Measurements from ENCODE around the gene TIRAP. TPM values are rescaled to one million over a fixed set of nuclear protein-coding genes. Genes with fewer than 3 reads are reported as not detected.

TIRAP gene
- total RNA-seq, 1 experiment from 2014 or later: 5.6 TPM

DNA sequence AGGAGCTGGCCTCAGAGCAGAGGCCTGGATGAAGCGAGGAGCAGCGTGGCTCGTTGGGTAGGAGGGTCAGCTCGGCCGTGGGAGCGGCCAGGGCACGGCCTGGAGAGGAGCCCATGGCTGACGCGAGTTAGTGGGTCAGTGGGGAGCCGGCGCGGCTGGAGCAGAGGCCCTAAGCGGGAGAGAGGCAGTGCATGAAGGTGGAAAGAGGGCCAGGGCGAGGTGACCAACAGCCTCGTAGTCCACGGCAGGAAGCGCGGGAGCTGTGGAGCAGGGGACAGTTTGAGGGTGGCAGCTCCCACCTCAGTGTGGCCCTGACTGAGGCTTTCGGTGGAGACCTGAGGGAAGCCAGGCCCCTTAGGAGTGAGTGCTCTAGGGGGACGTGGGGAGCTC is 45.1 kb downstream of the TIRAP start (continued):
- TF ChIP-seq, protein P1, sequence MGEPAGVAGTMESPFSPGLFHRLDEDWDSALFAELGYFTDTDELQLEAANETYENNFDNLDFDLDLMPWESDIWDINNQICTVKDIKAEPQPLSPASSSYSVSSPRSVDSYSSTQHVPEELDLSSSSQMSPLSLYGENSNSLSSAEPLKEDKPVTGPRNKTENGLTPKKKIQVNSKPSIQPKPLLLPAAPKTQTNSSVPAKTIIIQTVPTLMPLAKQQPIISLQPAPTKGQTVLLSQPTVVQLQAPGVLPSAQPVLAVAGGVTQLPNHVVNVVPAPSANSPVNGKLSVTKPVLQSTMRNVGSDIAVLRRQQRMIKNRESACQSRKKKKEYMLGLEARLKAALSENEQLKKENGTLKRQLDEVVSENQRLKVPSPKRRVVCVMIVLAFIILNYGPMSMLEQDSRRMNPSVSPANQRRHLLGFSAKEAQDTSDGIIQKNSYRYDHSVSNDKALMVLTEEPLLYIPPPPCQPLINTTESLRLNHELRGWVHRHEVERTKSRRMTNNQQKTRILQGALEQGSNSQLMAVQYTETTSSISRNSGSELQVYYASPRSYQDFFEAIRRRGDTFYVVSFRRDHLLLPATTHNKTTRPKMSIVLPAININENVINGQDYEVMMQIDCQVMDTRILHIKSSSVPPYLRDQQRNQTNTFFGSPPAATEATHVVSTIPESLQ (CRISPR knock-in tag; IDR thresholded peaks at IDR 0.05): no peak
- no peak for TF ChIP-seq TP53 (CRISPR knock-in tag; IDR thresholded peaks at IDR 0.05)

DNA sequence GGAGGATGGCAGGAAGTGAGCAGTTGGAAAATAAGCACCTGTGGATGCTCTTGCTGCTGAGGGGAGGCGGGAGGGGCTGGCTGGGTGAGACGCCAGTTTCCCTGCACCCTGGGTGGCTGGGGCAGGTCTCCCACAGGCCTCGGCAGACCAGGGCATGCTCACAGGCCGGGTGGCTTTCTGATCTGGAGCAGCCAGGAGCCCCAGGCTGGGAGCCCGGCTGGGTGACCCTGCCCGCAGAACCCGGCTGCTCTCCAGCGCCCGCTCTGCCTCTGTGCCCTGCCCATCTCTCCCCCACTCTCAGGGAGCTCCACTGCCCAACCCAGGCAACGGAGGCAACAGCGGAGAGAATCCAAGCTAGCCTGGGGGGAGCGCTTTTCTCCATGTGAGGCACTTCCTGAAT is 45.6 kb downstream of the TIRAP start:
- Mint-ChIP-seq H3K36me3 (peaks cover 10% of the 10 kb centered on the region; the same call in 1 of the 2 replicates), H3K27ac (peak overlapping the region; percentile 24), H3K4me3 (no peak overlapping the region), H3K27me3 (ENCODE audit: low read depth) (no peaks in the 10 kb centered on the region), H3K4me1 (peaks cover 15% of the 10 kb centered on the region), H3K9me3 (no peaks in the 10 kb centered on the region)
- CTCF ChIA-PET: interaction anchor here (0.9 to 1.4 kb wide), 6 partner anchors 9 to 152 kb away, joined by 3 read pairs; no protein-coding TSS in a partner anchor
- peak; percentile 46; the same call in 1 of the 2 replicates for ATAC-seq
- TF ChIP-seq, protein P2, sequence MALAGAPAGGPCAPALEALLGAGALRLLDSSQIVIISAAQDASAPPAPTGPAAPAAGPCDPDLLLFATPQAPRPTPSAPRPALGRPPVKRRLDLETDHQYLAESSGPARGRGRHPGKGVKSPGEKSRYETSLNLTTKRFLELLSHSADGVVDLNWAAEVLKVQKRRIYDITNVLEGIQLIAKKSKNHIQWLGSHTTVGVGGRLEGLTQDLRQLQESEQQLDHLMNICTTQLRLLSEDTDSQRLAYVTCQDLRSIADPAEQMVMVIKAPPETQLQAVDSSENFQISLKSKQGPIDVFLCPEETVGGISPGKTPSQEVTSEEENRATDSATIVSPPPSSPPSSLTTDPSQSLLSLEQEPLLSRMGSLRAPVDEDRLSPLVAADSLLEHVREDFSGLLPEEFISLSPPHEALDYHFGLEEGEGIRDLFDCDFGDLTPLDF (CRISPR knock-in tag; IDR thresholded peaks at IDR 0.05): no peak
- TF ChIP-seq ZNF121 (CRISPR knock-in tag; IDR thresholded peaks at IDR 0.05) (no peak), OVOL2 (CRISPR knock-in tag; IDR thresholded peaks at IDR 0.05; ENCODE audit: borderline replicate concordance) (no peak), TCF7 (CRISPR knock-in tag; IDR thresholded peaks at IDR 0.05; ENCODE audit: low read depth) (no peak), ATF1 (CRISPR knock-in tag; IDR thresholded peaks at IDR 0.05) (no peak), ELF4 (CRISPR knock-in tag; IDR thresholded peaks at IDR 0.05; ENCODE audit: low read depth) (no peak), EMX1 (CRISPR knock-in tag; IDR thresholded peaks at IDR 0.05) (no peak), NR3C1 (CRISPR knock-in tag; conservative IDR thresholded peaks at IDR 0.05; ENCODE audit: low read depth) (no peak), ZNF317 (CRISPR knock-in tag; IDR thresholded peaks at IDR 0.05; ENCODE audit: borderline replicate concordance, low read depth) (no peak), ZBTB21 (CRISPR knock-in tag; IDR thresholded peaks at IDR 0.05; ENCODE audit: borderline replicate concordance) (no peak)
- TF ChIP-seq, protein P3, sequence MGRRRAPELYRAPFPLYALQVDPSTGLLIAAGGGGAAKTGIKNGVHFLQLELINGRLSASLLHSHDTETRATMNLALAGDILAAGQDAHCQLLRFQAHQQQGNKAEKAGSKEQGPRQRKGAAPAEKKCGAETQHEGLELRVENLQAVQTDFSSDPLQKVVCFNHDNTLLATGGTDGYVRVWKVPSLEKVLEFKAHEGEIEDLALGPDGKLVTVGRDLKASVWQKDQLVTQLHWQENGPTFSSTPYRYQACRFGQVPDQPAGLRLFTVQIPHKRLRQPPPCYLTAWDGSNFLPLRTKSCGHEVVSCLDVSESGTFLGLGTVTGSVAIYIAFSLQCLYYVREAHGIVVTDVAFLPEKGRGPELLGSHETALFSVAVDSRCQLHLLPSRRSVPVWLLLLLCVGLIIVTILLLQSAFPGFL (CRISPR knock-in tag; IDR thresholded peaks at IDR 0.05; ENCODE audit: borderline replicate concordance): no peak
- TF ChIP-seq, protein P4, sequence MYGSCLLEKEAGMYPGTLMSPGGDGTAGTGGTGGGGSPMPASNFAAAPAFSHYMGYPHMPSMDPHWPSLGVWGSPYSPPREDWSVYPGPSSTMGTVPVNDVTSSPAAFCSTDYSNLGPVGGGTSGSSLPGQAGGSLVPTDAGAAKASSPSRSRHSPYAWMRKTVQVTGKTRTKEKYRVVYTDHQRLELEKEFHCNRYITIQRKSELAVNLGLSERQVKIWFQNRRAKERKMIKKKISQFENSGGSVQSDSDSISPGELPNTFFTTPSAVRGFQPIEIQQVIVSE (CRISPR knock-in tag; IDR thresholded peaks at IDR 0.05; ENCODE audit: borderline replicate concordance): no peak
- no peak for DNase-seq (ENCODE audit: low spot score)
- POLR2A ChIA-PET: no interaction called here

DNA sequence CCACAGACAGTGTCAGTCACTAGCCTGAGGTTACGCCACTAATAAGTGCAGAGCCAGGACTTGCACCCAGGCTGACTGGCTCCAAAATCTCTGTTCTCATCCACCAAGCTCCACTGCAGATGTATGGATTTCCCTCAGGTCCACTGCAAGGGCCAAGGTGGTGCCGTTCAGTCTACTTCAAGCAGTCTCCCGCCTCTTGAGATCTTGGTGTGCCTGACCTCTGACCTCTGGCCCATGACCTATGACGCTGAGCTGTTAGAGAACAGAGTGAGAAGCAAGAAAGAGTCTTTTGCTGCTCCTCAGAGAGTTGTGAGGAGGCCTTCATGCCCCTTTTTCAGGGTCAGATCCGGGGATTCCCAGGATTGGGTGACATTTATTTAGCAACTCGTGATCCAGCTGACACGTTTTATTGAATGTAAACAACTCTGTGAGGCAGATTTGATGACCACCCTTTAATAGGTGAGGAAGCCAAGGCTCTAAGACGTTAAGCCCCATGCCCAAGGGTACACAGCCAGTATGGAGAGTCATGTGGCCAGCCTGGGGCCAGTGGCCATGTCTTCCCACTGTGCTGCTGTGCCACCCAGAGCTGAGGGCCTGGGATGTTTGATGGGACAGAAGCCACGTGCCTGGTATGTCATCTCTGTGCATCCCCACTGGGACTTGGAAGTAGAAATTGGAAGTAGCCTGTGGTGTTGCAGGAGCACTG is 46.2 kb downstream of the TIRAP start:
- ChIA-PET CTCF (interaction anchor here (1.0 to 1.4 kb wide), 2 partner anchors 22 to 152 kb away, joined by 3 read pairs; no protein-coding TSS in a partner anchor), POLR2A (no interaction called here)
- ATAC-seq: no peak
- H3K36me3 Mint-ChIP-seq: peaks cover 15% of the 10 kb centered on the region
- H3K27me3 Mint-ChIP-seq (ENCODE audit: low read depth): no peaks in the 10 kb centered on the region
- H3K4me3 Mint-ChIP-seq: no peak overlapping the region
- DNase-seq (ENCODE audit: low spot score): no peak
- TF ChIP-seq, protein P5, sequence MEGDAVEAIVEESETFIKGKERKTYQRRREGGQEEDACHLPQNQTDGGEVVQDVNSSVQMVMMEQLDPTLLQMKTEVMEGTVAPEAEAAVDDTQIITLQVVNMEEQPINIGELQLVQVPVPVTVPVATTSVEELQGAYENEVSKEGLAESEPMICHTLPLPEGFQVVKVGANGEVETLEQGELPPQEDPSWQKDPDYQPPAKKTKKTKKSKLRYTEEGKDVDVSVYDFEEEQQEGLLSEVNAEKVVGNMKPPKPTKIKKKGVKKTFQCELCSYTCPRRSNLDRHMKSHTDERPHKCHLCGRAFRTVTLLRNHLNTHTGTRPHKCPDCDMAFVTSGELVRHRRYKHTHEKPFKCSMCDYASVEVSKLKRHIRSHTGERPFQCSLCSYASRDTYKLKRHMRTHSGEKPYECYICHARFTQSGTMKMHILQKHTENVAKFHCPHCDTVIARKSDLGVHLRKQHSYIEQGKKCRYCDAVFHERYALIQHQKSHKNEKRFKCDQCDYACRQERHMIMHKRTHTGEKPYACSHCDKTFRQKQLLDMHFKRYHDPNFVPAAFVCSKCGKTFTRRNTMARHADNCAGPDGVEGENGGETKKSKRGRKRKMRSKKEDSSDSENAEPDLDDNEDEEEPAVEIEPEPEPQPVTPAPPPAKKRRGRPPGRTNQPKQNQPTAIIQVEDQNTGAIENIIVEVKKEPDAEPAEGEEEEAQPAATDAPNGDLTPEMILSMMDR (IDR thresholded peaks at IDR 0.05): no peak
- TF ChIP-seq TEAD1 (CRISPR knock-in tag; IDR thresholded peaks at IDR 0.05): no peak
- no peak for TF ChIP-seq ZNF416 (CRISPR knock-in tag; IDR thresholded peaks at IDR 0.05)
- H3K4me1 Mint-ChIP-seq: peaks cover 15% of the 10 kb centered on the region
- H3K27ac Mint-ChIP-seq: peak overlapping the region; percentile 84
- H3K9me3 Mint-ChIP-seq: no peaks in the 10 kb centered on the region

Measured in WTC11 (cell line).